Mesodermal cell (in vitro differentiated cells): Measurements from ENCODE around the gene MMGT1.
"Not testable (repeated sequence)": the region's sequence is repeated elsewhere in the genome, so short reads cannot be mapped to it uniquely, and the experiment has no call there.

Experiments used
- H3K27ac ChIP-seq: 2 replicates; pipeline ENCODE4 v1.7.0; 2013; ENCODE audit warnings: mild to moderate bottlenecking, low read depth, low read length, moderate library complexity; ENCODE audit not compliant: severe bottlenecking
- H3K36me3 ChIP-seq: 2 replicates; pipeline ENCODE4 v1.7.1; 2013; ENCODE audit warnings: mild to moderate bottlenecking, low read length, moderate library complexity; ENCODE audit not compliant: control insufficient read depth, insufficient read depth
- H3K4me1 ChIP-seq: one replicate; pipeline ENCODE4 v1.7.1; 2013; ENCODE audit warnings: mild to moderate bottlenecking, low read length; ENCODE audit not compliant: insufficient read depth, control insufficient read depth, poor library complexity, severe bottlenecking
- H3K4me3 ChIP-seq: 2 replicates; pipeline ENCODE4 v1.7.0; 2013; ENCODE audit warnings: low read length, control low read depth, mild to moderate bottlenecking; ENCODE audit not compliant: insufficient read depth, poor library complexity, severe bottlenecking; ENCODE audit errors: extremely low read depth
- H3K9me3 ChIP-seq: 2 replicates; pipeline ENCODE4 v1.7.1; 2013; ENCODE audit warnings: mild to moderate bottlenecking, low read length, moderate library complexity; ENCODE audit not compliant: control insufficient read depth
- WGBS, 2 experiments: methylation state at CpG; one replicate each; pipeline ENCODE4 v1.1.5; 2013; ENCODE audit warnings: missing lambda C conversion rate in 2 of 2; ENCODE audit not compliant: insufficient coverage in 2 of 2; 5-methylcytosine and 5-hydroxymethylcytosine counted together

The MMGT1 gene

GRCh38 chrX:135923353-135923752, 50.4 kb downstream of the MMGT1 start:
- Histone ChIP-seq H3K4me3 (no peak overlapping the region), H3K36me3 (no peaks in the 10 kb centered on the region), H3K4me1 (no peaks in the 10 kb centered on the region), H3K9me3 (no peaks in the 10 kb centered on the region), H3K27ac (no peak overlapping the region)
- 67 to 100% methylated on average over 1 of the region's 5 CpGs for WGBS, 2 experiments

- H3K4me3 ChIP-seq, H3K4me1 ChIP-seq, H3K36me3 ChIP-seq, H3K9me3 ChIP-seq, H3K27ac ChIP-seq: not testable (repeated sequence)
- no CpG with 5 or more reads among the region's 1 CpG for WGBS, 2 experiments
These were observed 53.3 kb downstream of the MMGT1 start for GRCh38 chrX:135920516-135920915.

DNA sequence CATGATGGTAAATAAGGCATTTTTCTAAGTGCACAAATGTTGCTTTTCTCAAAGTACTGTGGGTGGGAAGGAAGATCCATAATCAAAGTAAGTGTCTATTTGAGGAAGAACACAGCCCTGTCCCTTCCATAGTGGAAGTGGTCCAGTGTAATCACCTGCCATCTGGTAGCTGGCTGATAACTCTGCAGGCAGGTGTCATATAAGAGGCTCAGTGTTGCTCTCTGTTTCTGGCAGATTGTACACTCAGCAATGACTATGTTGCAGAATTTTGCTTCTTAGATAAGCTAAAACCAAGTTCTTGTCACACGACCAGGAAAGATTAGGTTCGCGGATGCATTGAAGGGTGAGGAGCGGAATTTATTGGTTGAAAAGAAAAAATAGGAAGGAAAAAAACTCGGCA, 59.4 kb downstream of the MMGT1 start:
- WGBS, 2 experiments = 90% methylated on average over 4 of the region's 5 CpGs; no CpG with 5 or more reads in 1 of the 2 experiments
- Histone ChIP-seq H3K9me3 (no peaks in the 10 kb centered on the region), H3K4me1 (no peaks in the 10 kb centered on the region), H3K4me3 (no peak overlapping the region), H3K27ac (no peak overlapping the region), H3K36me3 (no peaks in the 10 kb centered on the region)
